Fibroblast of mammary gland (primary cell): ENCODE measurements around the gene KDM4B.

Experiments
- DNase-seq: peaks from one replicate; pipeline ENCODE4 v3.0.0-alpha.2; 2010; ENCODE audit warnings: low read depth
- H3K4me3 ChIP-seq: 2 replicates; pipeline ENCODE4 v1.5.1; 2011; ENCODE audit warnings: low read depth, mild to moderate bottlenecking, low read length, moderate library complexity; ENCODE audit not compliant: control insufficient read depth
- CTCF ChIP-seq: conservative IDR thresholded peaks from 2 replicates; pipeline ENCODE4 v1.5.1; 2011; ENCODE audit warnings: low read depth, low read length, inconsistent platforms; ENCODE audit not compliant: control insufficient read depth, insufficient read depth

KDM4B gene

DNA sequence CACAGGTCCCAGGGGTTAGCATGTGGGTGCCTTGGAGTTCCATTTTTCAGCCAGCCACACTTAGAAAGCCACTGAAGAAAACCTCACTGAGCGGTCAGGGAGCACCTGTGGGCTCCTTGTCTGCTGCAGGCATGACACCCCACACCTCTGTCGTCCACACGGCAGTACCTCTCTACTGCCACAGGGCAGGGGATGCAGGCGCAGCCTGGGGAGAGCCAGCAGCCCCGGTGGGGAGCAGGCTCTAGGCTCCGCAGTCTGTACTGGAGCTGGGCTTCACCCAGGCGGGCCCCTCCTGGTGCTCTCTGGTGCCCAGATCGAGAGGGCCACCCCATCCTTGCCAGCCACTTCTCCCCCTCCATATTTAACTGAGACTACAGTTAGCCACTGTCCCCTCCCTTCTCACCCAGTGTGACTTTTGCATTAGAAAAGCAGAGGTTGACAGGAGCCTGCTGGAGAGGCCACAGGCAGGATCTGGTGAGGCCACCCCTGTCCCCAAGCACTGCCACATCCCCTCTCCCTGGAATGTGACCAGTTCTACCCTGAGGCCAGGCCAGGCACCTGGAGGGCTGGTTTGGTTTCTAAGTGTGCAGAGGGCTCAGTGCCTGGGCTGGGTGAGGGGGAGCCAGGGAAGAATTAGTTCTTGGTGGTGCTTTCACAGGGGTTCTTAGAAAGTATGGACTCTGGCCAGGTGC, 104.4 kb downstream of the KDM4B start:
- no peak for TF ChIP-seq CTCF
- no peak overlapping the region for H3K4me3 ChIP-seq
- no peak for DNase-seq

GRCh38 chr19:5074407-5074806, 105.5 kb downstream of the KDM4B start:
- no peak for TF ChIP-seq CTCF
- H3K4me3 ChIP-seq: no peak overlapping the region
- no peak for DNase-seq

DNA sequence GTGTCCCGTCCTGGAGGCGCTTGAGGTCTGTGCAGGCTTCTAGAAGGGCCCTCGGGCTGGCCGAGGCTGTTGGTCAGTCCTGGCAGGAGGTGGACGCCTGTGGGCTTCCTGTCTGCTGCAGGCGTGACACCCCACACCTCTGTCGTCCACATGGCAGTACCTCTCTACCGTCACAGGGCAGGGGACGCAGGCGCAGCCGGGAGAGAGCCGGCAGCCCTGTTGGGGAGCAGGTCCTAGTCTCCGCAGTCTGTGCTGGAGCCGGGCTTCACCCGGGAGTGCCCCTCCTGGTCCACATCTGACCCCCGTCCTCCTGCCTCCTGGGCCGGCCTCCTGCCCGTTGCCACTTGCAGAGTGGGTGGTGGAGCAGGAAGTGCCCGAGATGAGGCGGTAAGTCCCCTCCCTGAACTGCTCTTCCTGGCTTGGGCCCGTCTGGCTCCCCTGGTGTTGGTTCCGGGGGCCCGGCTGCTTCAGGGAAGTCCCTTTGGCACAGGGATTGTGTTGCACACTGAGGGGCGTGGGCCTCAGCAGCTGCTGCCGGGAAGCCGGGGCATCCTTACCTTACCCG, 106.0 kb downstream of the KDM4B start:
- H3K4me3 ChIP-seq: no peak overlapping the region
- DNase-seq: no peak
- no peak for TF ChIP-seq CTCF

DNA sequence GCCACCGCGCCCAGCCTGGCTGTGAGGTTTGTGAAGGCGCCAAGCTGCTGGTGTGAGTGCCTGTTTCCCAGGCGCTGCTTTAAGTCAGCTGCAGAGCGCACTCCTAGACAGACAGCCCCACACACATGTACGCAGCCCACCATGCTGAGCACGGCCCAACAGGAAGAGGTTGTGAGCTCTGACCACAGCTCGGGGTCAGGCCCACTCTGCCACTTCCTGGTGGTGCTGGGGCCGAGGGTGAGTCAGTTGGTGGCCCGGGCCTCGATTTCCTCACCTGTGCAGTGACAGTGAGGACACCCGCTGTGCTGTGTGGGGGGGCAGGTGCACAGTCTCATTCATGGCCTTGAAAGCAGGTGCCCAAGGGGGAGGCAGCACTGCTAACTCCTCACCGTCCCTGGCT, 106.7 kb downstream of the KDM4B start:
- DNase-seq: no peak
- no peak for TF ChIP-seq CTCF
- H3K4me3 ChIP-seq: no peak overlapping the region

GRCh38 chr19:5076440-5077208, 107.7 kb downstream of the KDM4B start:
- TF ChIP-seq CTCF: no peak
- H3K4me3 ChIP-seq: no peak overlapping the region
- DNase-seq: no peak

DNA sequence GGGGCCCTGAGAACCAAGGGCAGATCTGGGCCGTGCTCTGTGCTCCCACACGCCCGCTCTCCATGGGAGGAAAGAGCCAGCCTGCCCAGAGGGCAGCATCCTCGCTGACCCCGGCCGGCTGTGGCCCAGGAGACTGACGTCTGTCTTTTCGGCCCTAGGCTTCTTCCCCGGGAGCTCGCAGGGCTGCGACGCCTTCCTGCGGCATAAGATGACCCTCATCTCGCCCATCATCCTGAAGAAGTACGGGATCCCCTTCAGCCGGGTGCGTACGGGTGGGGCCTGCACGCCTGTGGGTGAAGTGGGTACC, 108.2 kb downstream of the KDM4B start:
- no peak for TF ChIP-seq CTCF
- no peak for DNase-seq
- no peak overlapping the region for H3K4me3 ChIP-seq

DNA sequence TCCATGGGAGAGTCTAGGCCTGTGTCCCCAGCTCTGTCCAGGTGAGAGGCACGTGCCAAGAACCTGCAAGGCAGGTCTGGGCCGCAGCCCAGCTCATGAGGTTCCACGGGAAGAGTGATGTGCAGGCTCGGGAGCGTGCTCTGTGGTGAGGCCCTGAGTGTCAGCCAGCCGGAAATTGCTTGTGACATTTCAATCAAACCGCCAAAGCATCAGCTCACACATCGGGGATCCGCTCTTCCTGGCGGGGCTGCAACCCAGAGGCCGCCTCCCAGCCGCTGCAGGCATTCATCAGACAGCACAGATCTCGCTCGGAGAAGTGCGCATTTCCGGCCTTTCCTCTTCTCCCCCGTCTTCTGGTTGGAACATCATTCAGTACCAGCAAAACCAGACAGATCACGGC, 109.3 kb downstream of the KDM4B start:
- no peak for TF ChIP-seq CTCF
- no peak overlapping the region for H3K4me3 ChIP-seq
- DNase-seq: no peak
